ENCODE data around the gene GPR78.

The GPR78 gene

DNA sequence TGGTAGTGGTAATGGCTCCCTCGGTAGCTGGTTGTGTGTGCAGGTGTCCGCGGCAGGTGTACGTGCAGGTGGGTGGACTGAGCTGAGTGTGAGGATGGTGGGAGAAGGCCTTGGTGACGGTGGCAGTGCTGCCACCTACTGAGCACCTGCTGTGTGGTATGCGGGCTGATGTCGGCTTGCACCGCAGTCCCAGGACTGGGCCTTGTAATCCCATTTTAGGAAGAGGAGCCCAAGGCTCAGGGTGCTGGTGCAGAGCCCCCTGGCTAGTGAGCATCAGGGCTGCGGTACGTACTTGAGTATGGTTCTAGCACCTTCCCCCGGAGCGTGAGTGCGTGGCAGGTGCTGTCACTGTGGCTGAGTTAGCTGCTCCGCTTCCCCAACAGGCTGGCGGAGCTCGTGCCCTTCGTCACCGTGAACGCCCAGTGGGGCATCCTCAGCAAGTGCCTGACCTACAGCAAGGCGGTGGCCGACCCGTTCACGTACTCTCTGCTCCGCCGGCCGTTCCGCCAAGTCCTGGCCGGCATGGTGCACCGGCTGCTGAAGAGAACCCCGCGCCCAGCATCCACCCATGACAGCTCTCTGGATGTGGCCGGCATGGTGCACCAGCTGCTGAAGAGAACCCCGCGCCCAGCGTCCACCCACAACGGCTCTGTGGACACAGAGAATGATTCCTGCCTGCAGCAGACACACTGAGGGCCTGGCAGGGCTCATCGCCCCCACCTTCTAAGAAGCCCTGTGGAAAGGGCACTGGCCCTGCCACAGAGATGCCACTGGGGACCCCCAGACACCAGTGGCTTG lies 6.7 kb downstream of the GPR78 start:
- no peak for DNase-seq (ENCODE audit: low read depth)

DNA sequence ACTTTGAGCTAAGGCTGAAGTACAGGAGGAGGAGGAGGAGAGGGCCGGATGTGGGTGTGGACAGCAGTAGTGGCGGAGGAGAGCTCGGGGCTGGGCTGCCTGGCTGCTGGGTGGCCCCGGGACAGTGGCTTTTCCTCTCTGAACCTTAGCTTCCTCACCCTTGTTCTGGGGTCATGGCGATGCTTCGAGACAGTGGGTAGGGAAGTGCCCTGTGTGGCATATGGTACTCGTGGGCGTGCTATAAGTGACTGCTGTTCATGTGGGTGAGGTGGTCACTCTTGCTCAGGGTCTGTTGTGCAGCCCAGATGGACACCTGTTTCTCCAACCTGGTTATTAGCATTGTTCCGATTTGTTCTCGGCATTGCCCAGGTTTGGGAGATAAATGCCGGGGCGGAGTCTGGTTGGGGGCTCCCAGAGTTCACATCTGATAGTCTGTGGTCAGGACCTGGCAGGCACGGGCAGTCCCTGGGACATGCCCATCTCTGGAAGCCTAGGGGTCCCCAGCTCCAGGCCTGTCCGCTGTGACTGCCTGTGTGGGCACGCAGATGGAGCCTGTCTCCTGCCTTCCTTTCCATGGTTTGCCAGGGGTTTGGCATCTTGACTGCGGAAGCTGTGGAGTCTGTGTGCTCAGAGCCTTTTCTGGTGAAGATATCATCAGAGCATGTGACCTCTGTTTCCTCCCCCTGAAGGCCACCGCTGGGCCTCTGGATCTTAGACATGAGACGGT lies 7.4 kb downstream of the GPR78 start:
- DNase-seq (ENCODE audit: low read depth) = no peak

DNA sequence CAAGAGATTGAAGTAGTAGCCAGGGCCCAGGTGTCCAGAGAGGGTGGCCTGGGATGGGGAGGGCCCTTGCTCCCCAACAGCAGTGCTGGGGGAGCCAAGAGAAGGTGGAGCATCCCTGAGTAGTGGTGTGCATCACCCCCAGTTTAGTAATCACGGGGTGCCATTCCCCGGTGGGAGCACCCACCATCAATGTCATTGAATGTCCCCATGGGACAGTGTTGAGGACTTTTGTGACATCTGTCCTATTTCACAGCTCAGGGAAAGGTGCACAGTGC lies 7.9 kb downstream of the GPR78 start:
- no peak for DNase-seq (ENCODE audit: low read depth)

DNA sequence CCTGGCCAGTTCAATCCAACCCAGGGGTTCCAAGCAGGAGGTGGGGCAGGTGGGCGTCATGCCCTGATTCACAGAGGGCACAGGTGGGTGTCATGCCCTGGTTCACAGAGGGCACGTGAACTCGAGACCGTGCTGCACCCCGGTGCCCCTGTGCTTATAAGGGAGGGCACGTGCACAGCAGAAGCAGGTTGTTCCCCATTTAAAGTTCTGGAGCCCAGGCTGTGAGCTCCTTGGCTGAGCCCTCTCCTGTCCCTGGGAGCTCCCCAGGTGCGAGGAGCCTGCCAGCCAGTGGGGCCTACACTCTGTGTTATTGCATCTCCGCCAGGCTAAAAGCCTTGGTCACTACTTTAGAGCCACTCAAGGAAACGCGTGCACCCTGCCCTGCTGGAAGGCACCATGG lies 9.1 kb downstream of the GPR78 start:
- no peak for DNase-seq (ENCODE audit: low read depth)

DNA sequence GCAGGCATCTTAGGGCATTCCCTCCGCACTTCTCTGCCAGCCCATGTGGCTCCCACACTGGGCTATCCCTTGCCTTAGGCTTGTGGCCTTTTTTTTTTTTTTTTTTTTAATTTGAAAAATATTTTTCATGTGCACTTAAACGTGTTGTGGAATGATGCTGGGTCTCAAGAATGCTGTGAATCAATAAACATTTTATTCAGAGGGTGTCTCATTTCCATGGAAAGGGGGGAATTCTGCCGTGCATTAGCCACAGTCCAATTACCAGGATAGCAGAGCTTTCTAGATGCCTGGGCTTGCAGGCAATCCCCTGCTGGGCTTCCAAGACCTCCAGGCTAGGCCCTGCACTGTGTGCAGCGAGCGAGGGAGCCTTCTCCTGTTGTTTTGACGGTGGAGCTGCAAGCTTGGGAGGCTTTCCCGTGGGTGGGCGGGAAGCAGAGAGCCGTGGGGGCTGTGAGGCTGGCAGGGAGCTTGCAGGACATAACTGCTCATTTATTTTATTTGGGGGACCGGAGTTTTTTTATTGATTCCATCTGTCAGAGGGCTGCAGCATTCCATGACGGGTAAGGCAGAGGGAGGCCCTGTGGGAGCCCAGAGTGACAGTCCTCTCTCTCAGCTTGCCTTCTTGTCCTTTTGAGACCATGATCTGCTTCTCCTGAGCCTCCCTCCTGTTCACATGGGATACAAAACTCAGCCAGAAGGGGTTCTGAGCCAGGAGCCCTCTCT lies 9.8 kb downstream of the GPR78 start:
- no peak for DNase-seq (ENCODE audit: low read depth)

DNA sequence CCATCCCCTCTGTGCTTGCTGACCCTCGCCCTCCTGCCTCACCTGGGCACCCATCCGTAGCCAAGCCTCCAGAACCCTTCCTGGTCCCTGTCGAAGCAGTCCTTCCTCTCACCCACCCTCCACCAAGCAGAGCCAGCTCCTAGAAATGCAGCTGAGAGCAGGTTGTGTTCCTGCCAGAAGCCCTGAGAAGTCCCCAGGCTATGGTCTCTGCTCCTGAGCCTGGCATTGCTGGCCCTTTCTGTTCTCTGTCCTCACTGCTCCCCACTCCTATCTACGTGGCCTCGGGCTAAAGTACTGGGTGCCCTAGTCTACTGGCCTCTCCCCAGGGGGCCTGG lies 10.3 kb downstream of the GPR78 start:
- DNase-seq (ENCODE audit: low read depth) = no peak

DNA sequence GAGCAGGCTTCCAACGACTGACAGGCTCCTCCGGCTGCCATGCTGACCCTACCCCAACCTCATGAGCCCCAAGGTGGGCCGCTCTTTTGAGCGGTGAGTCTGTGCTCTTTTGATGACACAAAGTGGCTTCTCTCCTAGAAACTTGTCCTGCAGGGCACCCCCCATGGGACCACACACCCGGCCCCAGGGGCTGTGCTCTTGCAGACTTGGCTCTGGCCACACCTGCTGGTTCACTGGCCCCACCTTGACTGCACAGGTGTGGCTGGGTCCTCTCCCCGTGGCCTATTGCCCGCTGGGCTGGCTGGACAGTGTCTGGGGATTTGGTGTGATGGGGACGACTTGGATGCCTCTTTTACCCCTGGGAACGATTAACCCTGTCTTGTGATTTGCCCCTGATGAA lies 10.9 kb downstream of the GPR78 start:
- DNase-seq (ENCODE audit: low read depth) = no peak

DNA sequence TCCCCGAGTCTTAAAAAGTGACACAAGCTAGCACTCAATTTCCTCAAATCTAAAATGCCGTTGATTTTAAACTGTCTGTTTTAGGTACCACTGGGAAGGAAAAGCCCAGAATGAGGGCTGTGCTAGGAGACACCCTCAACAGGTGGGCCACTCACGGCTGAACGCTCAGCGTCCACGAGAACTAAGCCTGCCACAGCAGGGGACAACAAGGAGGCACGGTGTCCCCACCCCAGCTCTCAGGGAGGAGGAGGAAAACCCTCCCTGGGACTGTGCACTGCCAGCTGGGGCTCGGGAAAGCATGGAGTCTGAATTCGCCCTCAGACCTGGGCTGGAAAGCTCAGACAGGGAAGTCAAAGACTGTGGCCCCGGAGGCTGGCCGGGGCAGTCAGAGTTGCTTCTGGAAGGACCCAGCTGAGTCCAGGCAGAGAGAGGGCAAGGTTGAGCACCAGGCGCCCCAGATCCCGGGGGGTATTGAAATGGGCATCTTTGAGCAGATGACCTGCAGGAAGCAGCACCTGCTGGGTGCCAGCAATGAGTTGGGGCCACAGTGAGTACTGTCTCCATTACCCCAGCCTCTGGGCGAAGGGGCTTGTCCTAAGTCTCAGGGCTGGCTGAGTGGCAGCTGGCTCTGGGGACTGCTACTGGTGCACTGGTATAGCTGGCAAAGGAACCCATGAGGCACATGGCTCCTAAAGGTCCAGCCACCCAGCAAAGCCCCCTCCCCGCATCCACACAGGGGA lies 11.6 kb downstream of the GPR78 start:
- no peak for DNase-seq (ENCODE audit: low read depth)

DNA sequence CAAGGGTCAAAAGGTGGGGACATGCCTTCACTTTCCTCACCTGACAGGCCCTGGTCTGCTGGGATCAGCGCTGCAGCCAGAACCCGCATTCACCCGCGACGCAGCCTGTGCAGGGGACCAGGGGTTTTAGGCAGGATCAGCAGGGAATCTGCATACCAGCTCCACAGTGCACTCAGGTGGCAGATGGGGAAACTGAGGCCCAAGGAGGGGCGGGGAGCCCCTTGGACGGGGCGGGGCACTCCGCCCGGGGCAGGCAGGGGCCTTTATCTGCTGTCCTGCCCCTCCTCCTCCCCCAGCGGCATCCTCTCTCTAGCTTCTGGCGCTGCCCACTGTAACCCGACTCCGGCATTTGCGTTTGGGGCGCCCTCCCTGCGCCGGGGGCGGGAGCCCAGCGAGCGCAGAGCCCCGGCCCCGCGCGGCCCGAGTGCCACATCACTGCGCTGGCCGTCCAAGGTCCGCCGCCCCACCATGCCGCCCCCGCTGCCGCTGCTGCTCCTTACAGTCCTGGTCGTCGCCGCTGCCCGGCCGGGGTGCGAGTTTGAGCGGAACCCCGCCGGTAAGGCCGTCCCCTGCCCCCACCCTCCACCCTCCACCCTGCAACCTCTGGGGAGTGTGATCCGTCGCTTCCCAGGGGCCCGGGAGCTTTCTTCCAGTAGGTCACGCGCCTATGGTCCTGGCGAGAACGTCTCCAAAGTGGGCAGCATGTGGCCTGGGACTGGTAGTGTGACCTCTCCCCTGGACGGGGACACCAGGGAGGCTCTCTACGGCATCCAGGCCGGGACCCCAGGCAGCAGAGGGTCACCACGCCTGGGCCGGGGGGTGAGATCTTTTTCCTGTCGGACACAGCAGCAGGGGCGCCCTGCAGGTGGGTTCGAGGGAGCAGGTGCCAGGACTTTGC lies 12.4 kb downstream of the GPR78 start, which contains the start of gene CPZ:
CPZ (plus strand) TSS at position 400 of the 898 bp plus-strand sequence; CDS start at position 469, 69 bp downstream.
- peak; percentile 23 for DNase-seq (ENCODE audit: low read depth)

DNA sequence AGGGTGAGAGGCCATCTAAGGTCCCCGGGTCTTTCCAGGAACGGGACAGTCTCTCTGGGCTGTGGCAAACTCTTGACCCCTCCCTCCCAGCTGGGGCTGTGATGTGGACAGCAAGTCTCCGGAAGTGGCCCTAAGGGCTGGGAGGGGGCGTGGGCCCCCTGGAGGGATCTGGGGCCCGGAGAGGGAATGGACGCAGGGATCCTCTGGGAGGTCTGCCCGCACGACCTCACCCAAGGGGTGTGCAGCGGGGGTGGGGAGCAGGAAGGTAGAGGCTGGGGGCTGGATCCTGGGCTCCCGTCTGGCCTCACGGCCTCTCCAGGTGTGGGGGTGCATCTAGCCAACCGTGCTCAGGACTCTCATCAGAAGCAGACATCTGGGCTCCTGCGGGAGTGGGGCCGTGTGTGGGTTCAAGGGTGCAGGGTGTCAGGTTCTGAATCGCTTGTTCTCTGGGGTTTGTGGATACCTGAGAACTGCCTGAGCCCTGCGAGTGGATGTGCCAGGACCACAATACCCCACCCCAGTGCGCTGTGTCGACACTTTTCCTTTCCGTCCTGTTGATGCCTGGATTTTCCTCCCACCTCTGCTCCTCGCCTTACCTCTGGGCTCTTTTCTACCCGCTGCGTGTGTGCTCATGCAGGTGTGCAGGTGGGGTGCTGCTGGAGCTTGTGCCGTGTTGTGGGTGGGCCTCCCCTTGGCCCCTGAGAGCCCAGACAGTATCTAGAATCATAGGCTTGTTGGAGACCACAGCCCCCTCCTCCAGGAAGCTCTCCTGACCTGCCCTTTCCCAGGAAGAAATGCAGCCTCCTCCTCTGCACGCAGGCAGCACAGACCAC lies 13.3 kb downstream of the GPR78 start:
- DNase-seq (ENCODE audit: low read depth) = no peak

DNA sequence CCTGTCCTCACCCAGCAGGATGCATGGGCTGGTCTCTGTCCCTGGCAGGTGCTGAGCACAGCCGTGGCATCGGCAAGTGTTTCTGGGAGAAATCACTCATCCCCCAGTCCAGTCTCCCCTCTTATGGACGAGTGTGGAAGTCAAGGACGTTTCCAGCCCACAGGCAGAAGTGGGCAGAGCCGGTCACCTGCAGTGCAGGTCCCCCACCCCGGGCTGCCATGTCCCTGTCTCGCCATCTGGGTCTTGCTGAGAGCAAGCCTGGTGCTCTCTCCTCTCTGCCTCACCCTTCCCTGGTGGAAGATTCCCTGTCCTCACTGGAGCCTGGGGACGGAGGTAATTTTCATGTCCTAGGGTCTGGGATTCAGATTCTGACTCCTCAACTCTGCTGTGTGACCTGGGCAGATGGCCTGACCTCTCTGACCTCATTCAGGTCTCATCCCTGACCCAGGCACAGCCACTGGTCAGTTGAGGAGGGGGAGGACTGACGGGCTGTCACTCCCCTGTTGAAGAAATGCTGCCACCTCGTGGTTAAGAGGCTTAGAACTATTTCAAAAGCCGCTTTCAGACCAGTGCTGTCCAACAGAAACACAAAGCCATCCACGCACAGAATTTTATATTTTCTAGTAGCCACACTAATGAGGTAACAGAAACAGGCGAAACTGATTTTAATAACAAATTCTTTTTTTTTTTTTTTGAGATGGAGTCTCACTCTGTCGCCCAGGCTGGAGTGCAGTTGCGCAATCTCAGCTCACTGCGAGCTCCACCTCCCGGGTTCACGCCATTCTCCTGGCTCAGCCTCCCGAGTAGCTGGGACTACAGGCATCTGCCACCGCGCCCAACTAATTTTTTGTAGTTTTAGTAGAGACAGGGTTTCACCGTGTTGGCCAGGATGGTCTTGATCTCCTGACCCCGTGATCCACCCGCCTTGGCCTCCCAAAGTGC lies 14.2 kb downstream of the GPR78 start:
- peak; percentile 69 for DNase-seq (ENCODE audit: low read depth)

DNA sequence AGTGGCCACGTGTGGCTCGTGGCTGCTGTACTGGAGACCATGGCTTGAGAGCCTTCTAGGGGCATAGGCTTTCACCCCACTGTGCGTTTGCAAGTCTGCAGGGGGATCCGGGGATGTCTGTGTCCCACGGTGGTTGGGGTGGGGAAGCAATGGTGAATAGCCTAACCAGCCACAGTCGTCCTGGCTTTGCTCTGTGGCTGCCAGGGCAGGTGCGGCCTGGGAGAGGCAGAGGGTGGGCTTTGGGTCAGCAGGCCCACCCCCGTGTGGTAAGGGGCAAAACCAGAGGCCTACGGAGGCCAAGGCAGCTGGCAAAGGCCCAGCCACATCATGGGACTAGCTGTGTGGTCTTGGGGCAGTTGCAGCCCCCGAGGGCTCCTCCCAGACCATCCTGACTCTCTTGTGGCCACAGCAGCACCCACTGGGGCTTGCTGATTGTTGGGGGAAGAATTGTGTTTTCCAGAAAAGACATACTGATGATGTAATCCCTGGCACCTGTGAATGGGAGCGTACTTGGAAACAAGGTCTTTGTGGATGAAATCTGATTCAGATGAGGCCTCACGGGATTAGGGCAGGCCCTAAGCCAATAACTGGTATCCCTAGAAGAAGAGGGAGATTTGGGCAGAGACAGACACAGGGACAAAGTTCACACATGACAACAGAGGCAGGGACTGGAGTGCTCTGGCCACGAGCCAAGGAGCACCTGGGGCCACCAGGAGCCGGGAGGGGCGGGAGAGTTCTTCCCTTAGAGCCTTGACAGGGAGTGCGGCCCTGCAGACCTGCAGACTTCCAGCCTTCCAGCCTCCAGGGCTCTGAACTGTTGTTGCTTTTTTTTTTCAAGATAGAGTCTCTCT lies 15.3 kb downstream of the GPR78 start:
- DNase-seq (ENCODE audit: low read depth) = no peak

DNA sequence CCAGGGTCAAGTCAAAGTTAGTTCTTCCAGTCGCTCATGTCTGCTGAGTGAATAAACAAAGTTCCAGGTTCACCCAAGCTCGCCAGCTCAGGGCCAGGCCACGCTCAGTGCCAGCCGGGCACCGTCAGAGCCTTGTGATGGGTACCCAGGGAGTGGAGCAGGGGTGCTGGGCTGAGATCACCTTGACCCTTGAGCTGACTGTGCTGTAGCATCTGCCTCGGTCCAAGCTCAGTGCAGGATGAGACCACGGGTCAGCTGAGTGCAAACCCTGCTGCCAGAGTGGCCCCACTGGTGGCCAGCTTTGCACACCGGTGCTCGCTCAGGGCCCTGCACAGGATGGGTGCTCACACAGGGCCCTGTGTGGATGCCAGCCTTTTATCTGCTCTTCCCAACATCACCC lies 16.7 kb downstream of the GPR78 start:
- DNase-seq (ENCODE audit: low read depth) = no peak

DNA sequence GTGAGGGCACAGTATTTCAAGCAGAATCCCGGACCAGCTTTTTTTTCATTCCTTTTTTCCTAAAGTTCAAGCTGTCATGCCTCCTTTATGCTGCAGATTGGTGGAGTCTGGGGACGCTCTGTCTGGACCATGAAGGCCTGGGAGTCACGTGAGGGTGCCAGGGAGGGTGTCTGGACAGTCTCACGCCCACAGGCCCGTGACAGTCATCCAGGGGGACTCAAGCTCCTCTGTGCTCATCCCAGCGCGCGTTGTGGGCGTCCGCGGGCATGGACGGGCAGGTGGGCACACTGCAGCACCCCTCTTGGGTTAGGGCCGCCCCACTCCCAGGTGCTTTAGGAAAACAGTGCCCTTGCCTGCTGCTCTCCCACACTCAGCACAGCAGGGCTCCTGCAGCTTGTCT lies 17.1 kb downstream of the GPR78 start:
- DNase-seq (ENCODE audit: low read depth) = no peak

DNA sequence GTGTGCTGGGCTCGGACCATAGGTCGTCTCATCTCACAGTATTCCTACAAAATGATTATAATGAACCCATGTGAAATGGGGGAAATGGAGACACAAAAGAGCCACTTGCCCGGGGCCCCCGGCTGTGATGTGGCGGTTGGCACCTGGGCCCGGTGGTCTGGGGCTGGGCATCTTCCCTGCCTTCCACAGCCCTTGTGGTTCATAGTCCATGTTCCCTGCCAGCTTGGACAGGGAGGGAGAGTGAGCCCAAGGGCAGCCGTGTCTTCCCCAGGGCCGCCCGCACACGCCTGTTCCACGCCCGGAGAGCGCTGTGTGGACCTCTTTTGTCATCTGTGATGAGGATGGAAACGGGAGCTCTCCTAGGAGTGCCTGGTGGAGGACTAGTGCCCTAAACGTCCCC lies 17.6 kb downstream of the GPR78 start:
- no peak for DNase-seq (ENCODE audit: low read depth)

DNA sequence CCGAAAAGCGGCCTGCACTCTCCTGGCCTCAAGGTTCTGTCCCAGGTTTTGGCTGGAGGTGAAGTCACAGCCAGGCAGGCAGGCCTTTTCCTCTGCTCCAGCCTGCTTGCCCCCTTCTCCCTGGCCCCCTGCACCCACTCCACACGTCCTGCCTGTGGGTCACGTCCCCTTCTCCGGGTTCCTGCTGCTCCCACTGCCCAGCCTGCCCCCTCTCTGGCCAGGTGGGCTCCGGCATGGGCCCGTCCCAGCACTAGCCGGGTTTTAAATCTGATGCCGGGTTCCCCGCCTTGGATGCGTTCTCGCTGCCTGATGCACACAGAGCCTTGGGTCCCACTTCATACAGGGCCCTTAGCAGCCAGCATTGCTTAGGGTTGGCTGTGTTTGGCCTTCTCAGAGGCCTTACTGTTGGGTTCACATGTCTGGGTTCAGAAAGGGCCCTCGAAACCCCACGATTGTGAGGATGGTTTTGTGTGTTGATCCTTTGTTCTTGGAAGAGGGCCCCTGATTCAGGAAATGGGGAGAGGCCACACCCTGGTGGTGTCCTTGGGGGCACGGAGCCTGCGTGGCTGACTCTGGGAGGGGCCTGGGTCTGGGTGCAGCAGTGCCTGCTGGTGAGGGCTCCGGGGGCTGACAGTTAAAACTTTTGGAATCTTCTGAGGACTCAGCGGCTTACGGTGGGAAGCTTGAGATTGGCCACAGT lies 18.3 kb downstream of the GPR78 start:
- no peak for DNase-seq (ENCODE audit: low read depth)

DNA sequence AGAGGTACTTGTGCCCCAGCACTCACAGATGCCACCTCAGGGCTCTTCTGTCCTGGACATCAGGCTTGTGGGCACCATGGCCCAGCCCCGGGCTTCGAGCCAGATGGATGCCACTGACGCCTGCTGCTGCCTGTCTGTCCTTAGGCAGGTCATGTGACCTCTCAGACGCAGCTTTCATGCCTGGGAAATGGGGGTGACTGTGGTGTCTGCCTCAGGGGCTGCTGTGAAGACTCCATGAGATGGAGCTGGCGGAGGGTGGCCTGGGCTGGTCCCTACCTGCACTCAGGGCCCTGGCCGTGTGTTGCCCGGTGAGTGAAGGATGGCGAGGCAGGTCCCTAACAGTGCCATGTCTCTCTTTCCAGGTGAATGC lies 18.9 kb downstream of the GPR78 start:
- DNase-seq (ENCODE audit: low read depth) = no peak

DNA sequence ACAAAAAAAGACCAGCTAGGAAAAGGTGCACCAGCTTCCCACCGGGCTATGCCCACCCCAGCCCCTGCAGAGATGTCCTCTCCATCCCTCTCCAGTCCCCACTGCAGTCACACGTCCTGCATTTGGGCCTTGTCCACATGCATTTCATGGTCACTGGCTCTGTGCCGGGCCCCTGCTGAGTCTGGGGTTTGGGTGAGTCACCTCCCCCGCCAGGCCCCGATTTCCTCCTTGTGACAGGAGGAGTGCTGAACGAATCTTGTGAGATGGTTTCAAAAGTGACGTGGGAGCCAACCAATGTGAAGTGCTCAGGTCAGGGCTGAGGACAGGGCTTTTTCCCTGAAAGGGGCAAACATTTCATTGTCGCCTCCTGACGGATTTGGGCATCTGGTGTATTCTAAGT lies 19.5 kb downstream of the GPR78 start:
- peak; percentile 59 for DNase-seq (ENCODE audit: low read depth)

Measured in stromal cell of bone marrow (primary cell).